H1 (cell line): ENCODE data around the gene APPL2. TPM values are rescaled to one million over a fixed set of nuclear protein-coding genes. Genes with fewer than 3 reads are reported as not detected.

ENCODE experiments used
- CTCF ChIA-PET: fragments of 300-600 bp; sonication (Branson Sonifier 250); formaldehyde crosslinking; loops from one replicate; lab custom pipeline; 2021; ENCODE audit not compliant: partially characterized antibody; lab: Charles Lee
- POLR2A ChIA-PET: fragments of 300-600 bp; sonication (Branson Sonifier 250); formaldehyde crosslinking; loops from one replicate; lab custom pipeline; 2021; ENCODE audit warnings: inconsistent platforms; ENCODE audit not compliant: partially characterized antibody; lab: Charles Lee
- DNase-seq, 2 experiments: peaks; one replicate each; pipeline versions ENCODE4 v3.0.0 to v3.0.0-alpha.2; 2010 to 2022; ENCODE audit warnings: low spot score in 2 of 2, low read depth in 1 of 2, mixed read lengths in 1 of 2
- FAIRE-seq: peaks from 2 replicates; lab custom pipeline; 2011; peaks lifted over from hg19 to GRCh38; lab: Jason Lieb, UNC
- H2AFZ ChIP-seq: 2 replicates; pipeline ENCODE4 v1.8.1; 2012; ENCODE audit warnings: low read length, inconsistent platforms
- H2AK5ac ChIP-seq: 2 replicates; pipeline ENCODE4 v1.6.1; 2013; ENCODE audit warnings: low read depth, low read length
- H2BK120ac ChIP-seq: replicated peaks from 2 replicates; pipeline ENCODE3; 2013; ENCODE audit warnings: low read depth, low read length, inconsistent platforms
- H2BK12ac ChIP-seq: 2 replicates; pipeline ENCODE4 v1.6.1; 2013; ENCODE audit warnings: low read depth, low read length
- H2BK15ac ChIP-seq: 2 replicates; pipeline ENCODE4 v1.6.1; 2013; ENCODE audit warnings: low read length
- H2BK20ac ChIP-seq: 2 replicates; pipeline ENCODE4 v1.6.1; 2013; ENCODE audit warnings: low read length
- H2BK5ac ChIP-seq: 2 replicates; pipeline ENCODE4 v1.6.1; 2013; ENCODE audit warnings: low read depth, low read length
- H3K14ac ChIP-seq: 2 replicates; pipeline ENCODE4 v1.6.1; 2013; ENCODE audit warnings: inconsistent platforms; ENCODE audit not compliant: insufficient read length
- H3K18ac ChIP-seq: 2 replicates; pipeline ENCODE4 v1.6.1; 2013; ENCODE audit warnings: low read length; ENCODE audit errors: extremely low read depth
- H3K23ac ChIP-seq: 2 replicates; pipeline ENCODE4 v1.6.1; 2013; ENCODE audit warnings: inconsistent platforms; ENCODE audit not compliant: insufficient read length
- H3K23me2 ChIP-seq: 2 replicates; pipeline ENCODE4 v1.6.1; 2013; ENCODE audit warnings: low read depth, low read length
- H3K27ac ChIP-seq: 2 replicates; pipeline ENCODE4 v1.6.1; 2011; ENCODE audit warnings: low read depth, low read length, inconsistent platforms
- H3K27me3 ChIP-seq, 4 experiments: replicated peaks in 1 of 4; 1 replicate in 1 of 4; 2 replicates in 3 of 4; pipeline versions ENCODE4 v1.6.1 to v1.8.1; 2011 to 2013; ENCODE audit warnings: low read length in 3 of 4, mild to moderate bottlenecking in 3 of 4, inconsistent platforms in 2 of 4, mixed read lengths in 2 of 4, moderate library complexity in 1 of 4; ENCODE audit not compliant: control insufficient read depth in 3 of 4, insufficient read depth in 3 of 4; ENCODE audit errors: extremely low read depth in 1 of 4
- H3K36me3 ChIP-seq, 4 experiments: 2 replicates each; pipeline versions ENCODE4 v1.6.1 to v1.8.1; 2011 to 2013; ENCODE audit warnings: mild to moderate bottlenecking in 4 of 4, low read length in 3 of 4, moderate library complexity in 2 of 4, control low read depth in 1 of 4, inconsistent platforms in 1 of 4; ENCODE audit not compliant: insufficient read depth in 4 of 4, control insufficient read depth in 2 of 4
- H3K4ac ChIP-seq: replicated peaks from 2 replicates; pipeline ENCODE3; 2013; ENCODE audit warnings: low read length, low read depth, mixed read lengths, inconsistent platforms; ENCODE audit not compliant: insufficient read length
- H3K4me1 ChIP-seq, 4 experiments: replicated peaks in 1 of 4; 1 replicate in 1 of 4; 2 replicates in 3 of 4; pipeline versions ENCODE4 v1.6.1 to v1.8.1; 2011 to 2013; ENCODE audit warnings: low read length in 3 of 4, inconsistent platforms in 2 of 4, mixed read lengths in 1 of 4; ENCODE audit not compliant: insufficient read depth in 4 of 4, control insufficient read depth in 3 of 4
- H3K4me2 ChIP-seq, 2 experiments: 2 replicates each; pipeline versions ENCODE4 v1.6.1 to v1.8.1; 2011 to 2013; ENCODE audit warnings: low read depth in 2 of 2, low read length in 2 of 2, control low read depth in 1 of 2, inconsistent platforms in 1 of 2, mild to moderate bottlenecking in 1 of 2; ENCODE audit not compliant: insufficient read depth in 1 of 2
- H3K4me3 ChIP-seq, 4 experiments: fragments of 200-600, 300-600 bp in 1 of 4; sonication (generic), shearing (Covaris generic), sonication (Bioruptor Twin) in 1 of 4; 2 replicates each; pipeline versions ENCODE4 v1.5.1 to v1.8.1; 2011 to 2016; ENCODE audit warnings: low read length in 4 of 4, low read depth in 3 of 4, control low read depth in 2 of 4, inconsistent platforms in 2 of 4, mild to moderate bottlenecking in 2 of 4, mixed read lengths in 1 of 4, moderate library complexity in 1 of 4; ENCODE audit not compliant: insufficient read depth in 2 of 4; ENCODE audit errors: extremely low read depth in 1 of 4
- H3K56ac ChIP-seq: replicated peaks from 2 replicates; pipeline ENCODE3; 2013; ENCODE audit warnings: low read depth, mild to moderate bottlenecking, mixed read lengths, low read length, inconsistent platforms; ENCODE audit not compliant: insufficient read length
- H3K79me1 ChIP-seq: 2 replicates; pipeline ENCODE4 v1.6.1; 2013; ENCODE audit warnings: low read depth, low read length, control low read depth
- H3K79me2 ChIP-seq, 2 experiments: 2 replicates each; pipeline versions ENCODE4 v1.6.1 to v1.8.1; 2012 to 2013; ENCODE audit warnings: low read length in 2 of 2, mild to moderate bottlenecking in 2 of 2, inconsistent platforms in 1 of 2; ENCODE audit not compliant: insufficient read depth in 2 of 2, control insufficient read depth in 1 of 2
- H3K9ac ChIP-seq, 4 experiments: replicated peaks in 1 of 4; 1 replicate in 1 of 4; 2 replicates in 3 of 4; pipeline versions ENCODE4 v1.6.1 to v1.8.1; 2011 to 2013; ENCODE audit warnings: low read depth in 3 of 4, low read length in 3 of 4, control low read depth in 2 of 4, mild to moderate bottlenecking in 2 of 4, moderate library complexity in 2 of 4, inconsistent platforms in 1 of 4; ENCODE audit errors: extremely low read depth in 1 of 4
- H3K9me3 ChIP-seq, 2 experiments: 2 replicates each; pipeline versions ENCODE4 v1.6.1 to v1.8.1; 2012 to 2013; ENCODE audit warnings: mild to moderate bottlenecking in 2 of 2, moderate library complexity in 2 of 2, control low read depth in 1 of 2, inconsistent platforms in 1 of 2, low read depth in 1 of 2, low read length in 1 of 2, mixed read lengths in 1 of 2; ENCODE audit not compliant: insufficient read depth in 2 of 2
- H4K20me1 ChIP-seq, 2 experiments: replicated peaks in 1 of 2; 2 replicates each; pipeline versions ENCODE3 to v1.8.1; 2011 to 2013; ENCODE audit warnings: inconsistent platforms in 2 of 2, low read length in 2 of 2, mild to moderate bottlenecking in 1 of 2; ENCODE audit not compliant: insufficient read depth in 2 of 2, control insufficient read depth in 1 of 2
- H4K5ac ChIP-seq: 2 replicates; pipeline ENCODE4 v1.6.1; 2013; ENCODE audit warnings: low read length, low read depth, mixed read lengths, inconsistent platforms; ENCODE audit not compliant: insufficient read length
- H4K8ac ChIP-seq: 2 replicates; pipeline ENCODE4 v1.8.0; 2013; ENCODE audit warnings: mild to moderate bottlenecking, moderate library complexity, low read length, inconsistent platforms; ENCODE audit not compliant: insufficient read depth; ENCODE audit errors: extremely low read depth
- H4K91ac ChIP-seq: replicated peaks from 2 replicates; pipeline ENCODE3; 2013; ENCODE audit warnings: low read length, mixed read lengths, inconsistent platforms; ENCODE audit not compliant: insufficient read length
- CHD1 ChIP-seq: IDR thresholded peaks from 2 replicates; pipeline ENCODE4 v1.6.1; 2012; ENCODE audit warnings: low read depth, low read length, improper control_type of control experiment
- EGR1 ChIP-seq: IDR thresholded peaks from 2 replicates; pipeline ENCODE4 v1.6.1; 2011; ENCODE audit warnings: low read depth, low read length, borderline replicate concordance
- FOSL1 ChIP-seq: IDR thresholded peaks from 2 replicates; pipeline ENCODE4 v1.6.1; 2011; ENCODE audit warnings: mild to moderate bottlenecking, low read depth, low read length, moderate library complexity; ENCODE audit not compliant: insufficient read depth
- KDM1A ChIP-seq: fragments of 200-600, 300-600 bp; sonication (generic); IDR thresholded peaks from 2 replicates; pipeline ENCODE4 v1.7.1; 2016; ENCODE audit warnings: mild to moderate bottlenecking, low read length, borderline replicate concordance
- NRF1 ChIP-seq: IDR thresholded peaks from 2 replicates; pipeline ENCODE4 v1.6.1; 2011; ENCODE audit warnings: mild to moderate bottlenecking, low read depth, low read length, improper control_type of control experiment
- SP1 ChIP-seq: IDR thresholded peaks from 2 replicates; pipeline ENCODE4 v1.6.1; 2011; ENCODE audit warnings: low read depth, low read length
- SRF ChIP-seq: IDR thresholded peaks from 2 replicates; pipeline ENCODE4 v1.6.1; 2011; ENCODE audit warnings: mild to moderate bottlenecking, low read depth, low read length, moderate library complexity
- TCF12 ChIP-seq: IDR thresholded peaks from 2 replicates; pipeline ENCODE4 v1.6.1; 2011; ENCODE audit warnings: low read depth, mild to moderate bottlenecking, low read length
- WGBS, 2 experiments: shearing (Covaris generic) in 1 of 2; methylation state at CpG; one replicate each; pipeline versions ENCODE4 v1.1.6 to v1.1.7; 2013 to 2015; ENCODE audit warnings: low lambda C conversion rate in 2 of 2, mixed read lengths in 2 of 2, inconsistent platforms in 1 of 2, low coverage in 1 of 2, missing lambda C conversion rate in 1 of 2; ENCODE audit not compliant: insufficient replicate concordance in 2 of 2, insufficient coverage in 1 of 2, insufficient read length in 1 of 2; ENCODE audit errors: extremely low coverage in 1 of 2, missing lambda C conversion rate in 1 of 2; 5-methylcytosine and 5-hydroxymethylcytosine counted together
- polyA plus RNA-seq, 7 experiments: library from polyadenylated mRNA; depleted of rRNA in 3 of 7; stranded (reverse) in 5 of 7; unstranded in 2 of 7; fragments of >200 nt in 5 of 7; fragments of 200-250 nt in 2 of 7; gene quantifications; 1 replicate in 5 of 7; 2 replicates in 1 of 7; 4 replicates in 1 of 7; pipeline versions ENCODE4 v1.2.1 to v1.2.3, GENCODE V29; 2011 to 2013; ENCODE audit warnings: missing spikeins in 2 of 7, mixed read lengths in 2 of 7
- total RNA-seq: library from RNA; stranded (reverse); fragmentation: NEBNext Ultra II Directional; extraction: Animal tissue kit (Norgen Biotek cat#: 25700); gene quantifications from 2 replicates; pipeline ENCODE4 v1.2.1, GENCODE V29; 2021

The APPL2 gene
- total and polyA plus RNA-seq, 2 of the 8 experiments (the other 6 are each of a cell fraction or from before 2014, with no cell fraction given): 8.9 to 22.9 TPM

GRCh38 chr12:105231396-105231795 is 4.6 kb downstream of the APPL2 start:
- no peak overlapping the region for H2AFZ ChIP-seq
- no peak overlapping the region for H4K5ac ChIP-seq
- H3K23me2 ChIP-seq: peaks cover 4% of the 10 kb centered on the region
- H2BK15ac ChIP-seq: no peak overlapping the region
- H3K4me3 ChIP-seq: no peak overlapping the region
- peaks cover 0 to 10% (median 2%) of the 10 kb centered on the region in 4 experiments; a peak in 3 of 8 replicates for H3K36me3 ChIP-seq
- no peak overlapping the region for H3K56ac ChIP-seq
- peaks cover 0 to 20% of the 10 kb centered on the region in 2 experiments; a peak in 2 of 4 replicates for H3K79me2 ChIP-seq
- H4K8ac ChIP-seq: no peak overlapping the region
- H2BK12ac ChIP-seq: no peak overlapping the region
- H4K20me1 ChIP-seq: peaks cover 0 to 2% of the 10 kb centered on the region in 2 experiments
- no peak overlapping the region for H2BK5ac ChIP-seq
- no peak overlapping the region for H3K27ac ChIP-seq
- H3K14ac ChIP-seq: no peak overlapping the region
- peaks cover 0 to 4% (median 0%) of the 10 kb centered on the region in 4 experiments; a peak in 1 of 7 replicates for H3K4me1 ChIP-seq
- no peak overlapping the region for H3K23ac ChIP-seq
- TF ChIP-seq KDM1A (no peak), SRF (no peak), EGR1 (no peak), TCF12 (no peak), FOSL1 (no peak), NRF1 (no peak), CHD1 (no peak), SP1 (no peak)
- no peaks in the 10 kb centered on the region for H3K9me3 ChIP-seq
- peaks cover 3% of the 10 kb centered on the region; the same call in 1 of the 2 replicates for H3K79me1 ChIP-seq
- FAIRE-seq: no peak
- no peak overlapping the region for H2AK5ac ChIP-seq
- H2BK120ac ChIP-seq: no peak overlapping the region
- H3K18ac ChIP-seq: no peak overlapping the region
- no peaks in the 10 kb centered on the region for H3K27me3 ChIP-seq
- ChIA-PET POLR2A (interaction anchor here (0.9 to 1.2 kb wide), 2 partner anchors 60 to 93 kb away, joined by 3 read pairs; no protein-coding TSS in a partner anchor), CTCF (no interaction called here)
- DNase-seq: no peak
- no peak overlapping the region for H3K9ac ChIP-seq
- H4K91ac ChIP-seq: no peak overlapping the region
- 78% methylated on average over 5 of the region's 5 CpGs; no CpG with 5 or more reads in 1 of the 2 experiments for WGBS, 2 experiments
- H3K4ac ChIP-seq: no peak overlapping the region
- H3K4me2 ChIP-seq: no peak overlapping the region
- no peak overlapping the region for H2BK20ac ChIP-seq
